K562 (cell line): ENCODE results near the gene RNF138. TPM values are rescaled to one million over a fixed set of nuclear protein-coding genes. Genes with fewer than 3 reads are reported as not detected.
A peak's percentile ranks its signal among the peaks of the same experiment; 100 is the strongest.

Experiments
- ARID1B ChIP-seq: fragments of 450-650 bp; IDR thresholded peaks from 2 replicates; pipeline ENCODE4 v1.6.1; 2016; ENCODE audit warnings: antibody characterized with exemption, mild to moderate bottlenecking, inconsistent platforms
- HDGF ChIP-seq: fragments of 450-650 bp; IDR thresholded peaks from 2 replicates; pipeline ENCODE4 v1.6.1; 2016
- KLF6 ChIP-seq: fragments of 250-450 bp; sonication (Bioruptor Pico); IDR thresholded peaks from 2 replicates; pipeline ENCODE4 v1.4.0; 2020; ENCODE audit warnings: mild to moderate bottlenecking, moderate library complexity, borderline replicate concordance
- MYBL2 ChIP-seq, 2 experiments: fragments of 450-650 bp in 1 of 2; sonication (generic) in 1 of 2; formaldehyde crosslinking in 1 of 2; IDR thresholded peaks; 2 replicates each; pipeline versions ENCODE4 v1.6.1 to v1.8.1; 2017 to 2022; ENCODE audit warnings: borderline replicate concordance in 1 of 2, inconsistent platforms in 1 of 2, low read depth in 1 of 2, mild to moderate bottlenecking in 1 of 2, missing genetic modification reagents in 1 of 2, moderate library complexity in 1 of 2
- PHF21A ChIP-seq: fragments of 450-650 bp; IDR thresholded peaks from 2 replicates; pipeline ENCODE4 v1.6.1; 2017; ENCODE audit warnings: low read depth, borderline replicate concordance
- PML ChIP-seq: IDR thresholded peaks from 2 replicates; pipeline ENCODE4 v1.6.1; 2012; ENCODE audit warnings: low read length, inconsistent platforms
- SNIP1 ChIP-seq: fragments of 450-650 bp; IDR thresholded peaks from 2 replicates; pipeline ENCODE4 v1.7.1; 2017; ENCODE audit warnings: low read depth, mild to moderate bottlenecking
- TBL1XR1 ChIP-seq, 2 experiments: IDR thresholded peaks; 2 replicates each; pipeline ENCODE4 v1.6.1; 2012; ENCODE audit warnings: improper control_type of control experiment in 2 of 2, low read length in 2 of 2, mild to moderate bottlenecking in 1 of 2
- ZBTB1 ChIP-seq: sonication (generic); formaldehyde crosslinking; IDR thresholded peaks from 2 replicates; pipeline ENCODE4 v1.8.1; 2023; ENCODE audit warnings: missing genetic modification reagents, low read depth, mild to moderate bottlenecking, borderline replicate concordance
- ZNF217 ChIP-seq: sonication (generic); formaldehyde crosslinking; IDR thresholded peaks from 2 replicates; pipeline ENCODE4 v1.8.0; 2022; ENCODE audit warnings: mild to moderate bottlenecking, missing genetic modification reagents
- ZNF561 ChIP-seq: fragments of 450-650 bp; formaldehyde crosslinking; conservative IDR thresholded peaks from 2 replicates; pipeline ENCODE4 v1.4.0; 2020; ENCODE audit warnings: mild to moderate bottlenecking, moderate library complexity
- ZNF766 ChIP-seq: fragments of 200-800 bp; sonication (Bioruptor generic); conservative IDR thresholded peaks from 2 replicates; pipeline ENCODE4 v1.6.1; 2016; ENCODE audit warnings: missing genetic modification characterization, missing compliant biosample characterization
- polyA plus RNA-seq, 8 experiments: library from polyadenylated mRNA; depleted of rRNA in 4 of 8; stranded (reverse) in 5 of 8; unstranded in 3 of 8; fragments of >200 nt; fragmentation: Nextera tagmentation in 2 of 8; fragmentation: Illumina TruSeq in 1 of 8; extraction: Ambion mirVana in 2 of 8; extraction: Trizol in 1 of 8; gene quantifications; 2 replicates each; pipeline versions ENCODE4 v1.2.1 to v1.2.3, GENCODE V29; 2011 to 2014; ENCODE audit warnings: inconsistent platforms in 1 of 8, missing spikeins in 1 of 8
- total RNA-seq, 7 experiments: library from RNA; depleted of rRNA in 6 of 7; stranded (reverse); fragments of >200 nt in 6 of 7; fragmentation: Illumina TruSeq in 2 of 7; extraction: Trizol in 2 of 7; gene quantifications; 2 replicates each; pipeline versions ENCODE4 v1.2.1 to v1.2.3, GENCODE V29; 2011 to 2021; ENCODE audit warnings: low replicate concordance in 1 of 7
- TF ChIP-seq, protein P1 (sequence below): fragments of 450-650 bp; IDR thresholded peaks from 2 replicates; pipeline ENCODE4 v1.6.1; 2017; ENCODE audit warnings: antibody characterized with exemption, mild to moderate bottlenecking
- TF ChIP-seq, protein P2 (sequence below), 2 experiments: fragments of 450-650 bp in 1 of 2; sonication (generic) in 1 of 2; formaldehyde crosslinking in 1 of 2; IDR thresholded peaks in 1 of 2; conservative IDR thresholded peaks in 1 of 2; 2 replicates each; pipeline versions ENCODE4 v1.6.1 to v1.8.1; 2016 to 2023; ENCODE audit warnings: mild to moderate bottlenecking in 2 of 2, moderate library complexity in 2 of 2, inconsistent platforms in 1 of 2, missing genetic modification reagents in 1 of 2
- TF ChIP-seq, protein P3 (sequence below): sonication (generic); formaldehyde crosslinking; IDR thresholded peaks from 2 replicates; pipeline ENCODE4 v1.8.0; 2022; ENCODE audit warnings: mild to moderate bottlenecking, missing genetic modification reagents, borderline replicate concordance
- TF ChIP-seq, protein P4 (sequence below): sonication (generic); formaldehyde crosslinking; IDR thresholded peaks from 2 replicates; pipeline ENCODE4 v1.8.0; 2022; ENCODE audit warnings: mild to moderate bottlenecking, missing genetic modification reagents
- TF ChIP-seq, protein P5 (sequence below): fragments of 250-450 bp; sonication (Bioruptor Pico); IDR thresholded peaks from 2 replicates; pipeline ENCODE4 v1.5.0; 2021

RNF138 gene
- total and polyA plus RNA-seq, 9 of the 15 experiments (the other 6 are each of a cell fraction or from before 2014, with no cell fraction given), result 47.6 to 100 (median 62.5) TPM

DNA sequence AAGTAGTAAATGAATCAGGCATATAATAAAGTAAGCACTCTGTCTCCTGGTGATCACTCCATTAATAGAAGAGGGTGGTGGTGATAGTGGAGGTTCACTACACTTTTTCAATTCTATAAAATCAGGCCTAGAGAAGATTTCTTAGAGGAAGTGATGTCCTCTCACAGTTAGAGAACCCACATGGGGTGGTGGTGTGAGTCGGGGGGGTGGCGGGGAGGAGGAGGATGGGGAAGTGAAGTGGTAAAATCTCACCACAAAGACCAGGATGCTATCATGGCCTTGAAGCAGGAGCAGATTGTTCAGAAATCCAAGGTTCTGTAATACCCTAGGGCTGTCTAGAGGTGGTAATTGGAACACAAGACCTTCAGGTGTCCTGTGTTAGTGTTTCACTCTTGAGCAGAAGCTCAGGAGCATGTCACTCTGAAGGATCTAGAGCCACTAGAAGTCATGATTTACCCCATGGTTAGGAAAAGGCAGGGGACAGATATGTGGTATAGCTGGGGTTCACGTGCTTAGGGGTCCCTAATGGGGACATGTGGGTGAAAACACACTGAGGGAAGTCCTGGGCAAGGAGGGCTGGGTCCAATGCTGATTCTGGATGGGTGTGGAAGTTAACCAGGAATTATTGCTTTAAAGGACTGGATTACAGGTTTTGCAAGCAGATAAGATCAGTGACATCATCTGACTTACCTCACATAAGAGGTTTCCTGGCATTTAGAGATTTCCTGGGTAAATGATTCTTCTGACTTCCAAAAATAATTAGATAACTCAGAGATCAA, 42.1 kb upstream of the RNF138 start (continued):
- TF ChIP-seq, protein P1, sequence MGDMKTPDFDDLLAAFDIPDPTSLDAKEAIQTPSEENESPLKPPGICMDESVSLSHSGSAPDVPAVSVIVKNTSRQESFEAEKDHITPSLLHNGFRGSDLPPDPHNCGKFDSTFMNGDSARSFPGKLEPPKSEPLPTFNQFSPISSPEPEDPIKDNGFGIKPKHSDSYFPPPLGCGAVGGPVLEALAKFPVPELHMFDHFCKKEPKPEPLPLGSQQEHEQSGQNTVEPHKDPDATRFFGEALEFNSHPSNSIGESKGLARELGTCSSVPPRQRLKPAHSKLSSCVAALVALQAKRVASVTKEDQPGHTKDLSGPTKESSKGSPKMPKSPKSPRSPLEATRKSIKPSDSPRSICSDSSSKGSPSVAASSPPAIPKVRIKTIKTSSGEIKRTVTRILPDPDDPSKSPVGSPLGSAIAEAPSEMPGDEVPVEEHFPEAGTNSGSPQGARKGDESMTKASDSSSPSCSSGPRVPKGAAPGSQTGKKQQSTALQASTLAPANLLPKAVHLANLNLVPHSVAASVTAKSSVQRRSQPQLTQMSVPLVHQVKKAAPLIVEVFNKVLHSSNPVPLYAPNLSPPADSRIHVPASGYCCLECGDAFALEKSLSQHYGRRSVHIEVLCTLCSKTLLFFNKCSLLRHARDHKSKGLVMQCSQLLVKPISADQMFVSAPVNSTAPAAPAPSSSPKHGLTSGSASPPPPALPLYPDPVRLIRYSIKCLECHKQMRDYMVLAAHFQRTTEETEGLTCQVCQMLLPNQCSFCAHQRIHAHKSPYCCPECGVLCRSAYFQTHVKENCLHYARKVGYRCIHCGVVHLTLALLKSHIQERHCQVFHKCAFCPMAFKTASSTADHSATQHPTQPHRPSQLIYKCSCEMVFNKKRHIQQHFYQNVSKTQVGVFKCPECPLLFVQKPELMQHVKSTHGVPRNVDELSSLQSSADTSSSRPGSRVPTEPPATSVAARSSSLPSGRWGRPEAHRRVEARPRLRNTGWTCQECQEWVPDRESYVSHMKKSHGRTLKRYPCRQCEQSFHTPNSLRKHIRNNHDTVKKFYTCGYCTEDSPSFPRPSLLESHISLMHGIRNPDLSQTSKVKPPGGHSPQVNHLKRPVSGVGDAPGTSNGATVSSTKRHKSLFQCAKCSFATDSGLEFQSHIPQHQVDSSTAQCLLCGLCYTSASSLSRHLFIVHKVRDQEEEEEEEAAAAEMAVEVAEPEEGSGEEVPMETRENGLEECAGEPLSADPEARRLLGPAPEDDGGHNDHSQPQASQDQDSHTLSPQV, result no peak
- TF ChIP-seq MYBL2 (IDR thresholded peaks at IDR 0.05; ENCODE audit: low read depth) (no peak), MYBL2 (CRISPR knock-in tag; IDR thresholded peaks at IDR 0.05; ENCODE audit: borderline replicate concordance) (no peak), HDGF (no peak), ZNF766 (peak; percentile 89), PML (no peak), ZBTB1 (no peak), ZNF561 (CRISPR knock-in tag) (no peak), TBL1XR1 (IDR thresholded peaks at IDR 0.05; ENCODE audit: low read length in 2 of 2) (no peak), ARID1B (no peak), SNIP1 (no peak), ZNF217 (no peak), KLF6 (CRISPR knock-in tag) (no peak), PHF21A (no peak)
- TF ChIP-seq, protein P2, sequence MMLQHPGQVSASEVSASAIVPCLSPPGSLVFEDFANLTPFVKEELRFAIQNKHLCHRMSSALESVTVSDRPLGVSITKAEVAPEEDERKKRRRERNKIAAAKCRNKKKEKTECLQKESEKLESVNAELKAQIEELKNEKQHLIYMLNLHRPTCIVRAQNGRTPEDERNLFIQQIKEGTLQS (IDR thresholded peaks at IDR 0.05), result peak; percentile 67
- TF ChIP-seq, protein P2 (CRISPR knock-in tag; conservative IDR thresholded peaks at IDR 0.05), result no peak
- TF ChIP-seq, protein P3, sequence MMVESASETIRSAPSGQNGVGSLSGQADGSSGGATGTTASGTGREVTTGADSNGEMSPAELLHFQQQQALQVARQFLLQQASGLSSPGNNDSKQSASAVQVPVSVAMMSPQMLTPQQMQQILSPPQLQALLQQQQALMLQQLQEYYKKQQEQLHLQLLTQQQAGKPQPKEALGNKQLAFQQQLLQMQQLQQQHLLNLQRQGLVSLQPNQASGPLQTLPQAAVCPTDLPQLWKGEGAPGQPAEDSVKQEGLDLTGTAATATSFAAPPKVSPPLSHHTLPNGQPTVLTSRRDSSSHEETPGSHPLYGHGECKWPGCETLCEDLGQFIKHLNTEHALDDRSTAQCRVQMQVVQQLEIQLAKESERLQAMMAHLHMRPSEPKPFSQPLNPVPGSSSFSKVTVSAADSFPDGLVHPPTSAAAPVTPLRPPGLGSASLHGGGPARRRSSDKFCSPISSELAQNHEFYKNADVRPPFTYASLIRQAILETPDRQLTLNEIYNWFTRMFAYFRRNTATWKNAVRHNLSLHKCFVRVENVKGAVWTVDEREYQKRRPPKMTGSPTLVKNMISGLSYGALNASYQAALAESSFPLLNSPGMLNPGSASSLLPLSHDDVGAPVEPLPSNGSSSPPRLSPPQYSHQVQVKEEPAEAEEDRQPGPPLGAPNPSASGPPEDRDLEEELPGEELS (CRISPR knock-in tag), result no peak
- TF ChIP-seq, protein P4, sequence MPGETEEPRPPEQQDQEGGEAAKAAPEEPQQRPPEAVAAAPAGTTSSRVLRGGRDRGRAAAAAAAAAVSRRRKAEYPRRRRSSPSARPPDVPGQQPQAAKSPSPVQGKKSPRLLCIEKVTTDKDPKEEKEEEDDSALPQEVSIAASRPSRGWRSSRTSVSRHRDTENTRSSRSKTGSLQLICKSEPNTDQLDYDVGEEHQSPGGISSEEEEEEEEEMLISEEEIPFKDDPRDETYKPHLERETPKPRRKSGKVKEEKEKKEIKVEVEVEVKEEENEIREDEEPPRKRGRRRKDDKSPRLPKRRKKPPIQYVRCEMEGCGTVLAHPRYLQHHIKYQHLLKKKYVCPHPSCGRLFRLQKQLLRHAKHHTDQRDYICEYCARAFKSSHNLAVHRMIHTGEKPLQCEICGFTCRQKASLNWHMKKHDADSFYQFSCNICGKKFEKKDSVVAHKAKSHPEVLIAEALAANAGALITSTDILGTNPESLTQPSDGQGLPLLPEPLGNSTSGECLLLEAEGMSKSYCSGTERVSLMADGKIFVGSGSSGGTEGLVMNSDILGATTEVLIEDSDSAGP, result no peak
- TF ChIP-seq, protein P5, sequence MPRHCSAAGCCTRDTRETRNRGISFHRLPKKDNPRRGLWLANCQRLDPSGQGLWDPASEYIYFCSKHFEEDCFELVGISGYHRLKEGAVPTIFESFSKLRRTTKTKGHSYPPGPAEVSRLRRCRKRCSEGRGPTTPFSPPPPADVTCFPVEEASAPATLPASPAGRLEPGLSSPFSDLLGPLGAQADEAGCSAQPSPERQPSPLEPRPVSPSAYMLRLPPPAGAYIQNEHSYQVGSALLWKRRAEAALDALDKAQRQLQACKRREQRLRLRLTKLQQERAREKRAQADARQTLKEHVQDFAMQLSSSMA (CRISPR knock-in tag), result no peak
